T-helper 1 cell treated with Interleukin-12 subunit alpha and Interleukin-12 subunit beta and Interleukin-4 antibody, amounts not matched to agents 30 ng/mL and 1 ng/mL, for 36 hours (primary cell): ENCODE results near the gene PHLDB3. TPM values are rescaled to one million over a fixed set of nuclear protein-coding genes. Genes with fewer than 3 reads are reported as not detected.

Source experiments
- intact Hi-C: fragments of 100-400 bp; cut with micrococcal nuclease; formaldehyde crosslinking; loops from one replicate; pipeline ENCODE4 v1.15.1; 2024
- total RNA-seq: library from RNA; stranded (reverse); gene quantifications from 2 replicates; pipeline ENCODE4 v1.2.3, GENCODE V29; 2022

Gene PHLDB3
- total RNA-seq, 1 donor from 2014 or later = 23.8 TPM

DNA sequence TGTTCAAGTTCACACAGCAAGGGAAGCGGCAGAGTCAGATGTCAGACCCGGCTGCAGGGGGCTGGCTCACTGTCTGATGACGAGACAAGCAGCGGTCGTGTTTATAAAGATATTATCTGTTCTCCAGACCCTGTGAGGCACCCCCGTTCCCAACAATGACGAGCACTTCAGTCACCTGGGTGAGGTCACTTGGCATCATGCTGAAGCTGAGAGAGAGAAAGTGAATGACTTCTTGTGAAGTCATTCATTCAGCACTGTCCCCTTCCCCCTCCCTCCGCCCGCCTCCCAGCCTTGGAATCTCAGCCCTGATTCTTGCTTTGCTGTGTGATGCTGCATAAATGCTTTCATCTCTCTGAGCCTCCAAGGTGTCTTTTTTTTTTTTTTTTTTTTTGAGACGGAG, 34.3 kb downstream of the PHLDB3 start:
- intact Hi-C loops = no loop called here

DNA sequence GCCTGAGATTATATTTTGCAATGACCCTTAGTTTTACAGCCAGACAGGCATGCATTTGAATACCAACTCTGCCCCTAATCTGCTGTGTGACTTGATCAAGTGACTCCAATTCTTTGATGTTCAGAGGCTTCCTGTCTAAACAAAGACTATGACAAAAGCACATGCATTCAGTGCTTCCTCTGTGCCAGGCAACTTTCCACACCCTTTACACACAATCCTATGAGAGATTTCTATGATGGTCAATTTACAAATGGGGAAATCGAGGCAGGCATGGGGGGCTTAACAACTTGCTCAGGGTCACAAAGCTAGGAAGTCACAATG, 35.4 kb downstream of the PHLDB3 start:
- intact Hi-C loops = no loop called here

DNA sequence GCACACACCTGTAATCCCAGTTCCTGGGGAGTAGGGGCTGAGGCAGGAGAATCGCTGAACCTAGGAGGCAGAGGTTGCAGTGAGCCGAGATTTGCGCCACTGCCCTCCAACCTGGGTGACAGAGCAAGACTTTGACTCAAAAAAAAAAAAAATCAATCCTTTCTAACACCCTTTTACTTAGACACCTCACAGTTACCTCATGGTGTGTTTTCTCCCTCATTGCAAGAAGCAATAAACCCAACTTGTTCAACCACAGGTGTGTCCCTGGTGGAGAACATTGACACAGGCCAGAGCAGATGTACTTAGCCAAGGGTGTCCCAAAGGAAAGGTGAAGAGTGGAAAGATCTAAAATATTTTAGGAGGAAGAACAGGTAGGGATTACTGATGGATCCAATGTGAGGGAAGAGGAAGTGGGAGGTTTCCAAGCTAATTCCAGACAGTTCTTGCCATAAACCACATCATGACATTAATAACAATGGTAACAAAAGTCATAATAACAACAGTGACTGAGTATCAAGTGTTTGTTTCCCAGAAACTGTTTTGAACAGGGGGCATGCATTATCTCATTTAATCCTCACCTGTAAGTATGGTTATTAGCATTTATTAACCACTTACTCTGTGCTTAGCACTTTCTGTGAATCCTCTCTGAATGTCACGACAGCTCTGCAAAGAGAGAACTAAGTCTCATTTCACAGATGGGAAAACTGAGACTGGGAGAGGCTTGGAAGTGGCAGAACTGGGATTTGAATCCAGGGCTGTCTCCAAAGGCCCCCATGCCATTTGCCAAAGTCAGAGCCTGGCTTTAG, 36.0 kb downstream of the PHLDB3 start:
- intact Hi-C loops = no loop called here

DNA sequence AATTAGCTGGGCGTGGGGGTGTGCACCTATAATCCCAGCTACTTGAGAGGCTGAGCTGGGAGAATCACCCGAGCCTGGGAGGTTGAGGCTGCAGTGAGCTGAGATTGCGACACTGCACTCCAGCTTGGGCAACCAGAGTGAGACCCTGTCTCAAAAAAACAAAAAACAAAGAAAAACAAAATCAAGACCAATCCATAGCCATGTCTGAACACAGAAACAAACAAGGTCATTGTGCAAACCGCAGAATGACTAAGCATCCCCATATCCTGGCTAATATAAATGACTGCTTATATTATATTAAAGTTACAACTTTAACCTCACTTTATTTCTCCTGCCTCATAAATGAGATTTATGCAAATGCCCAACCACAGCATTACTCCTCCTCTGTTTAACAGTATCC, 36.8 kb downstream of the PHLDB3 start:
- intact Hi-C loops = no loop called here

DNA sequence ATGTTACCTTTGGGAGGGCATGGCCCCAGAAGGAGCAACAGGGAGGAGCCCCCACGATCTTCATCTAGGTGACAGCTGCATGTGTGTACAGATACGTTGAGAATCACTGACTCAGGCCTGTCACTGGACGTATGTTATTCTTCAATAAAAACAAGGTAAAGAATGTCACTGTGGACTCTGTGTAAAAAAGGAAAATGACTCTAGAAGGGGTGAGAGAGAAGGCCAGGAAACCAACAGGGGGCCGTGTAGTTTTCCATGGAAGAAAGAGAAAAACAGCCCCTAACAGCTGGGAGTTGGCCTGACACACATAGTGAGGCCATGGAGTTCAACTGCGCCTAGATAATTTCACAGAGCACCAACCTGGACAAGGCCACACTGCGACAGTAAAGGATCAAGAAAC, 37.3 kb downstream of the PHLDB3 start:
- intact Hi-C loops = no loop called here

DNA sequence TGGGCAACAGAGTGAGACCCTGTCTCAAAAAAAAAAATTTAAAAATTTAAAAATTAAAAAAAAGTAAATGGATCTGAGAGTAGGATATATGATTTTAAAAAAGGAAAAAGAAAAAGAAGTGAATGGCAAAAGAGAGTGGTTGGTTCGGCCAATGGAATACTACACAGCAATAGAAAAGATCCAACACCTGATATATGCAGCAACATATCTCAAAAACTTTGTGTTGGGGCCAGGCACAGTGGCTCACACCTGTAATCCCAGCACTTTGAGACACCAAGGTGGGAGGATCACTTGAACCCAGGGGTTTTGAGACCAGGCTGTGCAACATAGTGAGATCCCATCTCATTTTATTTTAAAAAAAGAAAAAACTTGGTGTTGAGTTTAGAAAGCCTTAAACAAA, 37.8 kb downstream of the PHLDB3 start:
- intact Hi-C loops = no loop called here

DNA sequence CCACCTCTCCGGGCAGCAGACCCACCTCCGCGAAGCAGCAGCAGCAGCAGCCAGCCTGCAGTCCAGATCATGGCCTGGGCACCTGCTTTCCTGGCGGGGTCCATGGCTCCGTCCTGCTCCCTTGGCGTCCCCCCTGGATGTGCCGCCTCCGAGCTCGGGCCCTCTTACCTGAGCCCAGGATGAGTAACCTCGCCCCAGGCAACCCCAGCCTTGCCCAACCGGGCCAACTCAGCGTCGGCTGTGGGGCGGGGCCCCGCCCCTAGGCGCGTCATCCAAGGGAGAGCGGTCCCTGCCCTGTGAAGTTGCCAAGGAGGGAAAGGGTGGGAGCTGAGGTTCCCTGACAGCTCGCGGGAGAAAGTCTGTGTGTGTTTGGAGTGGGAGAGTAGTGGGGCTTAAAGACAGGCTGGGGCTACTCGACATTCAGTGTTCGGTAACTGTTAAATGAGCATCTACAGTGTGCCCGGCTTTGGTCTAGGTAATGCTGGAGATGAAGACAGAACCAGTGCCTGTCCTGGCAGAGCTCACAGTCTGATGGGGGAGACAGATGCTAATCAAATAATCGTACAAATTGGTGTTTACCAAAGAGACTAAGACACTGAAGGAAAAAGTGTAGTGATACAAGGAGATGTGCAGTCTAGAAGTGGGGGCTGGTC, 39.0 kb downstream of the PHLDB3 start, which contains the start of gene LYPD3:
Gene LYPD3, minus strand, starts transcription at position 141 of the 653 bp plus-strand sequence. Its CDS starts 37 bp downstream, at position 104.
- intact Hi-C loops = no loop called here

DNA sequence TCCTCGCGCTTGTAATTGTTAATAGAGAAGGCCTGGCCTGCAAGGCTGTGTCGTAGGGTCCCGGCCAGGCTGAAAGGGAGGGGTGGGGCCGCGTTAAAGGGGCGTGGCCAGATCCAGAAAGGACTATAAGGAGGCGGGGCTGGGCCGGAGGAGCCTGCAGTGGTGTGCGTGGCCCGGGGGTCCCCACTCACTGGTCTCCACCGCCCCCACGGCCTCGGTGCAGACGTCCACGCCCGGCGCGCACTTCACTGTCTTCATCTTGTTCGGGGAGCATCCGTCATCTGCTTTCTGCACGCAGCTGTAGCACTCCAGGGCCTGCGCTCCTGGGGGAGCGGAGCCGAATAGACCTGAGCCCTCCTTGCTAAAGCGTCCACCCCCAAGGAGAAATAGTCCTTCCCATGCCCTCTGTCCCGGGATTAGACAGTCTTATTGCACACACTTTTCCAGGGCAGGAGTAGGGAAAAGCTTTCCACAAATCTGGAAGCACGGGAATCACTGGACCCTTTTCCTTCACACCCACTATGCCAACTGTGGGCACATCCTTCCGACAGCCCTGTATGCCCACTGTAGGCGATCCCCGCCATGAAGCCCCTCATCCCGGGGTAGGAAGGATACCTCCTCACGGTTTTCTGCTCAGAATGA, 40.3 kb downstream of the PHLDB3 start:
- intact Hi-C loops = loop anchor here (5.0 kb wide), 1 partner anchor 318 kb away; the partner anchor contains the start of gene KCNN4

DNA sequence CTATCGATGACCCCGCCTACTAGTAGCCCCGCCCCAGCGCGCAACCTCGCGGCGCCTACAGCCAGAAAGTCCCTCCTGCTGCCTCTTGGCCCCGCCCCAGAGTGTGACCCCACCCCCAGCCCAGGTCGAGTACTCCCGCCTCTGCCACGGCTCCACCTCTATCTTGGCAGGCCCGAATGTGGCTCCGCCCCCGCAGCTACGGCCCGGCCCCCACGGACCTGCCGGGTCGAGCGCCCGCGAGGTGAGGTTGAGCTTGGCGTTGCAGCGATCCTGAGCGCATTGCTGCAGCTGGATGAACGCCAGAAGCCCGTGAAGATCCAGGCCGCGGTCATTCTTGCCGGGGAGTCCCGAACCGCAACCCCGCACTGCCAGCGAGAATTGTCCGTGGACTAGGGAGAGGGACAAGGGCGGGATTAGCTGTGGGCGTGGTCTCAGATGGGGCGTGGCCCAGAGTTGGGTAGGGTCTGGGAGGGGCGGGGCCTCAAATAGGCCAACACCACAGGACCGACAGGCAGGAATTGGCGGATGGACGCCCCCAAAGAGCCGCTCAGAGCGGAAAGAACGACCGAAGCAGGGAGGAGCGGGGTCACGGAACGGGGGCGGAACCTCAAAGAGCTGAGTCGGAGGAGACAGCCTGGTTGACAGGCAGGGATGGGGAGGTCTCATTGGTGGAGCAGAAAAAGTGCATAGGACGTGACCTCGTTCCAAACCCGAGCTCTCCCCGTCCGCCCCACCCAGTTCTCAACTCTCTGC, 41.0 kb downstream of the PHLDB3 start:
- intact Hi-C loops = loop anchor here (1.0 to 5.0 kb wide), 13 partner anchors 12 to 1284 kb away; partner anchors contain the start of genes IRGQ, KCNN4, PHLDB3 and PINLYP

DNA sequence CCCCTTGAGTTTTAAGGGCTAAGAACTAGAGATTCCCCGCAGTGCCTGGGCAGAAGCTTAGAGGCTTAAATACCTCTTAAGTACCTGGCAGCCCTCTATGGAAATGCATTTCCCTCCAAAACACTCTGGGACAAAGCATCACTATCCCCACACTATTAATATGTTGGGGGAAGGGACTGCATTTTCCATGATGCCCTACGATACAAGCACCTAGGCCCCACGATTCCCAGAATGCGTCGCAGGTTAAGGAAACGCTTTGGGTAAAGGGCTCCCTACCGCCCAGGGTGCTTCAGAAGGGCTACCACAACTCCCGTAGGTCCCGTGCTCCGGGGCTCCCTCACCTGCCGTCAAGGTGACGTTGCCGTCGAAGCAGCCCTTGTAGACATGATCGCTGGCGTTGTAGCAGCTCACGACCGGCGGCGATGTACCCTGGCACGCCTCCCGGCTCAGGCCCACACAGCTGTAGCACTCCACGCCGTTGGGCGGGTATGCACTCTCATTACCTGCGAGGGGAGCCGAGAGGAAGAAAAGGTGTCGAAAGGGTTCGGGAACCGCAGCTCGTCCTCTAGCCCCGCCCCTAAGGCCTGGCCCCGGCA, 41.7 kb downstream of the PHLDB3 start:
- intact Hi-C loops = loop anchor here (1.0 to 5.0 kb wide), 13 partner anchors 12 to 1284 kb away; partner anchors contain the start of genes IRGQ, KCNN4, PHLDB3 and PINLYP

DNA sequence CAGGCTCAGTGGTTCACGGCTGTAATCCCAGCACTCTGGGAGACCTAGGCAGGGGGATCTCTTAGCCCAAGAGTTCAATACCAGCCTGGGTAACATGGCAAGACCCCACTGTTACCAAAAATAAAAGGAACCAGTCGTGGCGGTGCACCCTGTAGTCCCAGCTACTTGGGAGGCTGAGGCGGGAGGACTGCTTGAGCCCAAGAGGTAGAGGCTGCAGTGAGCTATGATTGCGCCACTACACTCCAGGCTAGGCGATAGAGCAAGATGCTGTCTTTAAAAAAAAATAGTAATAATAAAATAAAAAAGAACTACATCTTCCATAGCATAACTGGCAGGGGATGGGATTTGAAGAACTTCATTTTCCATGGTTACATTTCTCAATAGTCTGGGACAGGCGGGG, 42.2 kb downstream of the PHLDB3 start:
- intact Hi-C loops = loop anchor here (5.0 kb wide), 1 partner anchor 320 kb away; the partner anchor contains the start of gene KCNN4

DNA sequence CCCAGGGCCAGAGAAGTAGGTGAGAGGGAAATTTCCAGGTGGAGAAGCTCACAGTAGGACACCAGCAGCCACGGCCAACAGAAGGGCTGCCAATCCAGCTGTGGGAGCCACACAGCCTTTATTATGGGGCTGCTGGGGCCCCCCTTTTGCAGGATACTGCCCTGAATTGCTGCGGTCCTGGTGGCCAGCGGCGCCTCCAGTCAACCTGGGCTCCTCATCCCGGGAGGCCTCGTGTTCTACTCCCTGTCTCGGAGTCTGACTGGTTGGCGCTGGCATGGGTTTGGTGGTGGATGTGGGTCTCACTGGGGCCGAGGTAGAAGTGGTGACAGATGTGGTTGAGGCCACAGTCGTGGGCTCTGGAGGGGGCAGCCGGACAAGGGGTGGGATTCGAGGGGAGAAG, 43.2 kb downstream of the PHLDB3 start:
- intact Hi-C loops = loop anchor here (5.0 kb wide), 1 partner anchor 321 kb away; the partner anchor contains the start of gene KCNN4

DNA sequence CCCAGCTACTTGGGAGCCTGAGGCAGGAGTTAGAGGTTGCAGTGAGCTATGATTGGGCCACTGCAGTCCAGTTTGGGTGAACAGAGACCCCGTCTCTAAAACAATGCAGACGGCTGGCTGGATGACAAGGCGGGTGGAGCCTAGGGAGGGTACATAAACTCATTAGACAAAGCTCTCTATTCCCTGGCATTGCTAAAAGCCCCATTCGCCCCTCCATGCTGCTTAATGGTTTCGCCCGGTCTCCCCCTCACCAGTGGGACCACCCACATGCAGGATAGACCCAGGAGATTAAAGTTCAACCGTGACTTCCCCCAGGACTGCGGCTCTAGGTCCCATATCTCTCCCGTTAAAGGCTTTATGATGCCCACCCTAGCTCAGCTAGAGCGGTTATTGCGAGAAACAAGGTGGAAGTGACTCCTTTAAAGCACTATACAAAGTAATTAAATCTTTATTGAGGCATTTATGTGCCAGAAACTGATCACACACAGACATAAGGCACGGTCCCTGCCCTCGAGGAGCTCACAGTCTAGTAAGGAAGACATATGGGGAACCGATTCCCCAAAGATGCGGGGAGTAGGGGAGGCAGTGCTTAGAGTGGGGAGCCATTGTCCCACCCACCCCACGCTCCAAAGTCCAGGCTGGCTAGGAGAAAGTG, 44.1 kb downstream of the PHLDB3 start:
- intact Hi-C loops = loop anchor here (5.0 kb wide), 1 partner anchor 322 kb away; the partner anchor contains the start of gene KCNN4

DNA sequence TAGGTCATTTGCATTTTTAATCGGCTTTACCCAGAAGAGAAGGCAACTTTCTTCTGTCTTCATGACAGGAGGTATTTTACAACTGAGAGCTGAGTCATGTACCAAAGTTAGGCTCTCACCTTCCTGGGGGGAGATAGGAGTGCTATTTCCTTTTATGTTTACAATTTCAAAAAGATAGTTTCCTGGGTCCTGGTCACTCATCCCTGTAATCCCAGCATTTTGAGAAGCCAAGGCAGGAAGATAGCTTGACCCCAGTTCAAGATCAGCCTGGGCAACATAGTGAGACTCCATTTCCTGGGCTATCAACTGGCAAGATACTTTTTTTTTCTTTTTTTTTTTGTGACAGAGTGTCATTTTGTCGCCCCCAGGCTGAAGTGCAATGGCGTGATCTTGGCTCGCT, 46.7 kb downstream of the PHLDB3 start:
- intact Hi-C loops = no loop called here

DNA sequence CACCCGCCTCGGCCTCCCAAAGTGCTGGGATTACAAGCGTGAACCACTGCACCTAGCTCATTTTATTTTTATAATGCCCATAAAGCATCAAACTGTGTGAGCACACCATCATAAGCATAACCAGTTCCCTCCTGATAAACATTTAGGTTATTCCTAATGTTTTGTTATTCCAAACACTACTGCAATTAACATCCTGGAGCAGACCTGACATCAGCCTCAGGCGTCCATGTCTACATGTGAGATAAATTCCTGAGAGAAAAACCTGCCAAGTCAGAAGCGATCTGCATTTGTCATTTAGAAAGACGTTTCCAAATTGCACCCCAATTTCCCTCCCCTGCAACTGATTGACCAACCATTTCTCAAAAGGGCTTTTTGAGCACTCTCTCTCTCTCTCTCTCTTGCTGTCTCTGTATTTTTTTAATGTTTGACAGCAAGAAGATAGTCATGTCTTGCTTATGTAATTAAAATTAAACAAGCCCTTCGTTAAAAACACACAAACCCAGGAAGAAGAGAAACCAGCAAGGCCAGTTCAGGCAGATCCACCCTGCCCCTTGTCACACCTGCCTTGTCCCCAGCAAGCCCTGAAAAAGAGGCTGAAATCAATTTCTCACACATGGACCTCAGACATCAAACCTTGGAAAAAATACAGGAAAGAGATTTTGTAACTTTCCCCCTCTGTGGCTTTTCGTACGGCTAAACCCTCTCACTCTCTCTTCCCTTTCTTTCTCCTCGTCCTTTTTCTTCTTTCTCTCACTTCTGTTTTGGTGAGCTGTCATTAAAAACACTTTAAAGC, 49.0 kb downstream of the PHLDB3 start:
- intact Hi-C loops = no loop called here

DNA sequence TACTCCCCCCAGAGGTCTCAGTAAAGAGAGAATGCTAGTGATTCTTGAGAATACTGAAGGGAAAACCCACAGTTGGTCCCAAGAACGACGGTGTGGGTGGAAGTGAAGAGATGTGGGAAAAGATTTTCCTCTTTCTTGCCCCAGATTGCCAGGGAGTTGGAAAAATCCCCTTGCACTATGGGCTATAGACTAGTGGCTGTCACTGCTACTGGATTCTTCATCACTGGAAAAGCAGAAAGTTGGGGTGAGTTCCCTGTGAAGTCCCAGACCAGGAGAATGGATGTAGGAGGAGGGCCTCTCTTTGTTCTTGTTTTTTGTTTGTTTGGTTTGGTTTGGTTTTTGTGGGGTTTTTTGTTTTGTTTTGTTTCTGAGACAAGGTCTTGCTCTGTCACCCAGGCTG, 50.5 kb downstream of the PHLDB3 start:
- intact Hi-C loops = no loop called here

DNA sequence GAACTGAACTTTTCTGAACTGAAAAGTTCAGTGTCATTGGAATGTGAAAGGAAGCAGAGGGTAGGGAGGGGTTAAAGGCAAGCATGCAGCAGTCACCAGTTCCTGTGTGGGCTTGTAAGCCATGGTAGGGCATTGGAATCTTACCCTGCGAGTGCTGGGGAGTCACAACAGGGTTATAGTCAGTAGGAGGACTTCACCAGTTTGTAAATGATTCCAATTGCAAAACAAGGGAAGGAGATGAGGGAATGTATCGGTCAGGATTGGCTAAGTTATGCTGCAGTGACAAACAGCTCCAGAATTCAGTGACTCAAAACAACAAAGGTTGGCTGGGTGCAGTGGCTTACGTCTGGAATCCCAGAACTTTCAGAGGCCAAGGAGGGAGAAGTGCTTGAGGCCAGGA, 52.0 kb downstream of the PHLDB3 start:
- intact Hi-C loops = no loop called here

DNA sequence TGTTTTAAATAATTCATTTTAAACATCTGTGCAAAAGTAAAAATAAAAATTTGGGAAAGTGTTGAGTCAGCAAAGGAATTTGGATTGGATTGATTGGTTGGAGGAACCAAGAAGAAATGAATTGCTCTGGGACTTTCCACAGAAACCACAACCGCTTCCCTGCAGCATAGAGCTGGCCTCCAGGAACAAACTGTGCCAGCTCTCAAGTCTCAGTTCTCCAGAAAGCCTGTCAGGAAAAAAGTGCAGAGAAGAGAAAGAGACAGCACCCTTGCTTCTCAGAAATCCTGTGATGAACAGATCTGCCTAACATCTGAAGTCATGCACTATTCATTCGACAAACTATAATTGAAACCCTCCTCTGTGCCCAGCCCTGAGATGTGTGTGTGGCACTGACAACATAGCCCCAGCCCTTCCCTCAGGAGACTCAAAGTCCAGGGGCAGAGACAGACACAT, 54.0 kb downstream of the PHLDB3 start:
- intact Hi-C loops = no loop called here

DNA sequence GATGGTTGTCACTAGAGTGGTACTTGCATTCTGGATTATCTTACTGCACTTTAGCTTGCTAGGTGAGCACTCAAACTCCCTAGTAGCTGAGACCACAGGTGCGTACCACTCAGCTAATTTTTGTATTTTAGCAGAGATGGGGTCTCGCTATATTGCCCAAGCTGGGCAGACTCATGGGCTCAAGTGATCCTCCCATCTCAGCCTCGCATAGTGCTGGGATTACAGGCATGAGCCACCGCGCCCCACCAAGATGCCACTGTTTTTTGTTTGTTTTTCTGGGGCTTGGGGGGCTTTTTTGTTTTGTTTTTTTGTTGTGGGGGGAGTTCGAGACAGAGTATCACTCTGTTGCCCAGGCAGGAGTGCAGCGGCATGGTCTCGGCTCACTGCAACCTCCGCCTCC, 56.9 kb downstream of the PHLDB3 start:
- intact Hi-C loops = loop anchor here (1.0 to 5.0 kb wide), 8 partner anchors 8 to 360 kb away; partner anchors contain the start of gene PHLDB3
